Left ventricle myocardium inferior (tissue), 1 donor: ENCODE data around the gene ZFP64. TPM values are rescaled to one million over a fixed set of nuclear protein-coding genes. Genes with fewer than 3 reads are reported as not detected.

ENCODE experiments used
- DNase-seq: peaks from one replicate; pipeline ENCODE4 v3.0.0-alpha.2; 2020
- H3K27ac ChIP-seq: fragments of 200-600 bp; replicated peaks from 2 replicates; pipeline ENCODE4 v1.8.0; 2021
- H3K27me3 ChIP-seq: fragments of 200-600 bp; 2 replicates; pipeline ENCODE4 v1.8.0; 2021; ENCODE audit warnings: low read depth
- H3K36me3 ChIP-seq: fragments of 200-600 bp; 2 replicates; pipeline ENCODE4 v1.8.0; 2021
- H3K4me1 ChIP-seq: fragments of 200-600 bp; 2 replicates; pipeline ENCODE4 v1.8.0; 2021
- H3K4me3 ChIP-seq: fragments of 200-600 bp; 2 replicates; pipeline ENCODE4 v1.8.0; 2021; ENCODE audit warnings: mild to moderate bottlenecking, moderate library complexity
- H3K9me3 ChIP-seq: fragments of 200-600 bp; replicated peaks from 2 replicates; pipeline ENCODE4 v1.8.0; 2021
- intact Hi-C: fragments of 100-400 bp; cut with micrococcal nuclease; formaldehyde crosslinking; loops from one replicate; pipeline ENCODE4 v1.11.0; 2022
- total RNA-seq: library from RNA; stranded (reverse); fragmentation: NEBNext Ultra II Directional; extraction: Animal tissue kit (Norgen Biotek cat#: 25700); gene quantifications from one replicate; pipeline ENCODE4 v1.2.1, GENCODE V29; 2021
- TF ChIP-seq, protein P1 (sequence below): fragments of 200-600 bp; IDR thresholded peaks from 2 replicates; pipeline ENCODE4 v1.8.0; 2021; ENCODE audit warnings: antibody characterized with exemption, mild to moderate bottlenecking, borderline replicate concordance
- donor health status: DM: no; HTN: yes; CAD: no; lungs with severe emphysema.

The ZFP64 gene
- total RNA-seq, 1 donor from 2014 or later, result 8.4 TPM

DNA sequence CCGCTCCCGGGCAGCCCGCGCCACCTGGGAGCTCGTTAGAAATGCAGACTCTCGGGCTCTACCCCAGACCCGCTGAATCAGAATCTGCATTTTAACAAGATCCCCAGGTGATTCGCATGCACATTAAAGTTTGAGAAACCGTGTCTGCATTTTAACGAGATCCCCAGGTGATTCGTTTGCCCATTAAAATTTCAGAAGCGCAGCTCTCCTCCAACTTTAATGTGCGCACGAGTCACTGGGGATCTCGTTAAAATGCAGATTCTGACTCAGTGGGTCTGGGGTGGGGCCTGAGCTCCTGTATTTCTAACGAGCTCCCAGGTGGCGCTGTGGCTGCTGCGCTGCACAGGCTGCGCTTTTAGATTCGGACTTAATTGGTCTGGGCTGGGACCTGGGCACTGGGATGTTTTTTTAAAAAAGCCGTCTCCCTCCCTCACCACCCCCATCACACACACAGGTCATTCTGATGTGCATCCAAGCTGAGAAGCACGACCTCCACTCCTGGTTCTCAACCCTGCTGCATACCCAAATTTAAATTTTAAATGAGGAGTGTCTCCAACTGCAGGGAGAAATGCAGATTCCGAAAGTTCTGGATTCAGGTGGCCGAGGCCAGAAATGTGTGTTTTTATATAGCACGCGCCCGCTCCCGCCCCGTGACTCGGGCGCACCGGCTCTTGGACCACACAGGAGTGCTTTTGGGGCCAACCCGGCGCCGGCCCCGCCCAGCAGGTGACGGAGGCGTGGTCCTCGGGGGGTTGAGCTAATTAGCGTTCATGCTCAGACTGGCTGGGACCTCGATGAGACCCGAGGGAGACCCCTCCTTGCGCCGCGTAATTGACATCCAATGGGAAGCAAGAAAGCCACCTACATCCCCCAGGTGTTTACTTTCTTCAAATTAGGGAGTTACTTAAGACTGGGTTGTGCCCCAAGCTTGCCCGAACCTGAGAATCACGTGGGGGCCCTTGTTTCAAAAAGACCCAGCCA is 85.8 kb downstream of the ZFP64 start:
- Histone ChIP-seq H3K4me3 (peak overlapping the region; percentile 64), H3K4me1 (peaks cover 31% of the 10 kb centered on the region), H3K9me3 (no peaks in the 10 kb centered on the region), H3K27ac (no peak overlapping the region), H3K27me3 (peaks cover 56% of the 10 kb centered on the region), H3K36me3 (no peaks in the 10 kb centered on the region)
- TF ChIP-seq, protein P1, sequence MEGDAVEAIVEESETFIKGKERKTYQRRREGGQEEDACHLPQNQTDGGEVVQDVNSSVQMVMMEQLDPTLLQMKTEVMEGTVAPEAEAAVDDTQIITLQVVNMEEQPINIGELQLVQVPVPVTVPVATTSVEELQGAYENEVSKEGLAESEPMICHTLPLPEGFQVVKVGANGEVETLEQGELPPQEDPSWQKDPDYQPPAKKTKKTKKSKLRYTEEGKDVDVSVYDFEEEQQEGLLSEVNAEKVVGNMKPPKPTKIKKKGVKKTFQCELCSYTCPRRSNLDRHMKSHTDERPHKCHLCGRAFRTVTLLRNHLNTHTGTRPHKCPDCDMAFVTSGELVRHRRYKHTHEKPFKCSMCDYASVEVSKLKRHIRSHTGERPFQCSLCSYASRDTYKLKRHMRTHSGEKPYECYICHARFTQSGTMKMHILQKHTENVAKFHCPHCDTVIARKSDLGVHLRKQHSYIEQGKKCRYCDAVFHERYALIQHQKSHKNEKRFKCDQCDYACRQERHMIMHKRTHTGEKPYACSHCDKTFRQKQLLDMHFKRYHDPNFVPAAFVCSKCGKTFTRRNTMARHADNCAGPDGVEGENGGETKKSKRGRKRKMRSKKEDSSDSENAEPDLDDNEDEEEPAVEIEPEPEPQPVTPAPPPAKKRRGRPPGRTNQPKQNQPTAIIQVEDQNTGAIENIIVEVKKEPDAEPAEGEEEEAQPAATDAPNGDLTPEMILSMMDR, result no peak
- intact Hi-C loops, result no loop called here
- no peak for DNase-seq

DNA sequence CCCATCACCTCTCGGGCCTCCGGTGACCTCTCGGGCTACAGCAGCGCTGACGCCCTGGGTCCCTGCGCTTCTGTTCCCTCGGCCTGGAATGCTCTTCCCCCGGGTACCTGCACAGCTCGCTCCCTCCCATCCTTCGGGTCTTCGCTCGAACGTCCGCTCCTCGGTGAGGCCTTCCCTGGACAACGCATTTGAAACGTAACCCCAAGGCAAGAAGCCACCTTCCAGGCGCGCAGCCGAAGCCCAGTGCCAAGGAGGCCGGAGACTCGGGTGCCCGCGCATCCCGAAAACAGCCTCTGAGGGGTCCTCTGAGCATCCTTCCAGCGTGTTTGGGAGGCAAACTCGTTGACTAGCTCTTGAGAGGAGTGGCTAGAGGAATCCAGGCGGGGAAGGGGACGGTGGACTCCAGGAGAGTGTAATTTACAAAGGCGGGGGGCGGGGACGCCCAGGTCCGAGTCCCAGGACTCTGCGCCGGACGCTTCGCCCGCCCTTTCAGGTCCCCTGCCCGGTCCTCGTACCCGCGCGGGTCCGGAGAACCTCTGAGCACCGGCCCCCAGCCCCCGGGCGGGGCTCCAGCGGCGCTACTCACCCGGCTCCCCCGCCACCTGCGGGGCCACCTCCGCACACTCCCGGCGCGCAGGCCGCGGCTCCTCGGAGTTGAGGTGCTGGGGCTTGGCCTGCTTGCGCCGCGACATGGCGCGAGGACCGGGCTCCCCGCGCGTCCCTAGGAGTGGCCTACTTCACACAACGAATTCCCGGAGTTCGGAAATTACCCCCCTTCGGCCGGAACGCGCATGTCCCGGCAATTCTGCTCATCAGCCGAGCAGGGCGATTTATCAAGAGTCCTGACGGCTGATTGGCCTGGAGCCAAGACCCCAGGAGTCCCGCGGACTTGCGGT is 86.8 kb downstream of the ZFP64 start:
- intact Hi-C loops, result no loop called here
- H3K9me3 ChIP-seq, result no peaks in the 10 kb centered on the region
- H3K27me3 ChIP-seq, result peaks cover 56% of the 10 kb centered on the region
- no peaks in the 10 kb centered on the region for H3K36me3 ChIP-seq
- DNase-seq, result no peak
- H3K27ac ChIP-seq, result no peak overlapping the region
- TF ChIP-seq, protein P1, result no peak
- H3K4me3 ChIP-seq, result peak overlapping the region; percentile 64
- peaks cover 31% of the 10 kb centered on the region for H3K4me1 ChIP-seq

DNA sequence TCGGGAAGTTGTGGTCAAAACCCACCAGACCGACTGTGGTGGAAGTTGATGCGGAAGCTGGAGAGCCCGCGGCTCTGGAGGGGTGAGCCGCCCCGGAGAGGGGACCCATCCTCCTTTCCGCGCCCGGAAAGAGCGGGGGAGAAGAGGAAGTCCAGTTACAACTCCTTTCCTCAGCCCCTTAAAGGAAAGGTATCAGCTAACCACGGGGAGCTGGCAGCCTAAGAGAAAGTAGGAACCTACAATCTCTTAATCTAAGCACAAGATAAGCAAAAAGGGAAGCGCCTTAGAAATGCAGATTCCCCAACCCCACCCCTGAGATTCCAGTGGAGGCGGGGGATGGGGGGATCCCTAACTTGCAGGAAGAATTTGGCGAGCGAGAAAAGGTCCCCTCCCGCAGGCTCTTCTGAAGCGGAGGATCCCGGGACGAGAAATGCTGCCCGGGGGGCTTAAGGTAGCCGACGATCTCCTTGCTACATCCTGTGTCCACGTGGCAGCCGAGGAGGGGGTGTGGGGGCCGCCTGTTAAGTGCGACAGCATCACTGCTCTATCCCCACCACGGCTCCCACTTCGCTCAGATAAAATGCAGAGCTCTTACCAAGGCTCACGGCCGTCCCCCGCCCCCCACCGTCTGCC is 87.5 kb downstream of the ZFP64 start:
- H3K27me3 ChIP-seq, result peaks cover 56% of the 10 kb centered on the region
- intact Hi-C loops, result no loop called here
- no peaks in the 10 kb centered on the region for H3K36me3 ChIP-seq
- peak overlapping the region; percentile 64 for H3K4me3 ChIP-seq
- DNase-seq, result no peak
- TF ChIP-seq, protein P1, result no peak
- H3K4me1 ChIP-seq, result peaks cover 31% of the 10 kb centered on the region
- H3K9me3 ChIP-seq, result no peaks in the 10 kb centered on the region
- no peak overlapping the region for H3K27ac ChIP-seq

DNA sequence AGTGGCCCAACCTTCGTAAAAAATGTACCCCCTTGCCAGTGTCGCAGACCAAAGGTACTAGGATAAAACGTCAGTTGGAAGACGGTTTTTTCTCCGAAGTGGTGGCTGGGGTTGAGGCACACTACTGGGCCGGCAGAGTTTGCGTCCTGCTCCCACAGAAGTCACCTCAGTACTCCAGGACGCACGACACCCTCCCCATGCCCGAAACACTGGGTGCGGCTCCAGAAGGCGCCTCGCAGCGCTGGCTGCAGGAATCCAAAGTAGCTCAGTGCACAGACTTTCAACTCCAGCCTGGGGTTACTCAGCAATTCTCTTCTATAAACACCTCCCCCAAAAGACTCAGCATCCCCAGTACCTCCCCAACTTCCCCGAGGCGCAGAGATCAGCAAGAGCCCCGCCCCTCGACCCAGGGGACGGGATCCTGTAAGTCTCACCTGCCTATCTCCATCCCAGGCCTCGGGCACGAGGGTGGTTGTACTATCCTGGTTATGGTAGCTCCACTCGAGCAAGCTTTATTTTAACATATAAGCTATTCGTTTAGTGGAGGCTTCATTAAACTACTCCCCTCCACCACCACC is 88.2 kb downstream of the ZFP64 start:
- intact Hi-C loops, result no loop called here
- TF ChIP-seq, protein P1, result no peak
- Histone ChIP-seq H3K4me3 (peak overlapping the region; percentile 64), H3K27ac (no peak overlapping the region), H3K9me3 (no peaks in the 10 kb centered on the region), H3K36me3 (no peaks in the 10 kb centered on the region), H3K4me1 (peaks cover 31% of the 10 kb centered on the region), H3K27me3 (peaks cover 56% of the 10 kb centered on the region)
- no peak for DNase-seq

DNA sequence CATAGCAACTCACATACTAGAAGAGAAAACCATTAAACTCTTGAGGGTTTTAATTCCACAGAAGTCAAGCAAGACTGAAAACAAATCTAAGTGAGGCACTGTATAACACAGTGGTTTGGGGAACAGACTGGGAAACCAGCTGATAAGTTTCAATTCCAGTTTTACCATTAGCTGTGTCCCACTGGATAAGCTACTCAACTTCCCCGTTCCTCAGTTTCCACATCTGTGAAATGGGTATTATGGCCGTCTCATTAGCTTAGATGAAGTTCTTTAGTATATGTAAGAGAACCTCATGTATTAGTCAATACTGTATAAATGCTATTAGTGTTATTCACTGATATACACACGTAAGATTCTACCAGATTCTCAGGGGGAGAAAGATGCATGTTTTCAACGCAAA is 89.0 kb downstream of the ZFP64 start:
- H3K27me3 ChIP-seq, result peaks cover 56% of the 10 kb centered on the region
- peaks cover 31% of the 10 kb centered on the region for H3K4me1 ChIP-seq
- DNase-seq, result no peak
- H3K9me3 ChIP-seq, result no peaks in the 10 kb centered on the region
- no peak overlapping the region for H3K4me3 ChIP-seq
- H3K36me3 ChIP-seq, result peaks cover 3% of the 10 kb centered on the region
- H3K27ac ChIP-seq, result no peak overlapping the region
- intact Hi-C loops, result no loop called here
- TF ChIP-seq, protein P1, result no peak
